Right cardiac atrium (tissue), 5 donors: ENCODE measurements around the gene OVCH1. TPM values are rescaled to one million over a fixed set of nuclear protein-coding genes. Genes with fewer than 3 reads are reported as not detected.
"Not testable (repeated sequence)": the region's sequence is repeated elsewhere in the genome, so short reads cannot be mapped to it uniquely, and the experiment has no call there.

ENCODE experiments used
- ATAC-seq, 2 donors: fragments of 200-7000 bp; cut with Tn5 transposase; one replicate each; pipeline versions ENCODE4 v1.8.0 to v1.9.1; 2020; ENCODE audit warnings: moderate library complexity in 2 of 2, mild to moderate bottlenecking in 1 of 2
- DNase-seq, 3 donors: peaks; one replicate each; pipeline ENCODE4 v3.0.0-alpha.2; 2020
- H3K27ac ChIP-seq: one replicate; pipeline ENCODE4 v1.5.1; 2013; ENCODE audit warnings: mild to moderate bottlenecking, low read length, control low read depth, moderate library complexity
- H3K27me3 ChIP-seq: one replicate; pipeline ENCODE4 v1.6.1; 2013; ENCODE audit not compliant: control insufficient read depth, insufficient read depth
- H3K4me1 ChIP-seq: one replicate; pipeline ENCODE4 v1.6.1; 2013; ENCODE audit warnings: low read length; ENCODE audit not compliant: control insufficient read depth, insufficient read depth
- H3K4me3 ChIP-seq: one replicate; pipeline ENCODE4 v1.5.1; 2013; ENCODE audit warnings: low read length, control low read depth
- H3K9me3 ChIP-seq: one replicate; pipeline ENCODE4 v1.6.1; 2013; ENCODE audit warnings: low read length; ENCODE audit not compliant: control insufficient read depth
- WGBS: extraction: QIAGEN DNeasy Blood & Tissue Kit; methylation state at CpG from one replicate; pipeline ENCODE4 v1.1.7; 2013; 5-methylcytosine and 5-hydroxymethylcytosine counted together
- intact Hi-C, 4 donors: fragments of 100-400 bp; cut with DNase I; formaldehyde crosslinking; loops; one replicate each; pipeline versions ENCODE4 v1.11.0 to v1.14.0; 2022 to 2023
- polyA plus RNA-seq: library from polyadenylated mRNA; stranded (reverse); fragments of 200-250 nt; gene quantifications from one replicate; pipeline ENCODE4 v1.2.3, GENCODE V29; 2013
- total RNA-seq, 4 donors: library from RNA; stranded (reverse); fragmentation: NEBNext Ultra II Directional; extraction: Animal tissue kit (Norgen Biotek cat#: 25700); gene quantifications; one replicate each; pipeline ENCODE4 v1.2.1, GENCODE V29; 2021
- donor health status: healthy with polysubstance abuse.
- donor health status: DM: no; HTN: yes; CAD: no.
- donor health status: DM: no; HTN: no; CAD: no.
- donor health status: DM: no; HTN: yes; CAD: no; lungs with severe emphysema.
- donor health status: DM: yes; HTN: yes; CAD: no.

Gene OVCH1
- total and polyA plus RNA-seq, 5 donors, result 0.07 to 0.20 (median 0.11) TPM

DNA sequence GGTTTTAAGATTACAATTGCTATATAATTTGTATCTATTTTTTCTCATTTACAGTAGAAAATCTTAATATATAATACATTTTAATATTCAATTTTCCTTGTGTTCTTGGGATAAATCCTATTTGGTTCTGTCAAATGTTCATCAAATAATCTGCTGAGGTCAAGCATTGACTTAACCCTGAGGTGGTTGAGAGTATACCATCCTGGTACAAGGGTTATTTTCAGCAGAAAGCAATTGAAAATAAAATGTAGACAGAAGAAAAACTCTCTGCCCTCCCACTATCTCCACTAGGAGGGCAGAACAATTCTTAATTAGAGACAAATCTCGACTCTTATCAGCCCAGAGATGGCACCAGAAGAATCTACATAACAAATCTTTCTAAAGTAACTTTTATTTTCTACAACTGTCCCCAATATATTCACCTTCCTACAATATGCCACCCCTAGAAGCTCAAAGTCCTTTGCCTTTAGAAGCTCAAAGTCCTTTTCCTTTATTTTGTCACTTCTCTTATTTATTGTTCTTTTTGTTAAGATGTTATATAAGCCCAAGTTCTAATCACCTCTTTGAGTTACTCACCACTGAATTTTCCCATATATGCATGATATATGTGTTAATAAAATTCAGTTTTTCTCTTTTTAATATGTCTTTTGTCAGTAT is 58.6 kb downstream of the OVCH1 start:
- no peak for ATAC-seq
- no peak for DNase-seq
- no peak overlapping the region for H3K4me3 ChIP-seq

GRCh38 chr12:29437575-29437974 is 59.9 kb downstream of the OVCH1 start:
- DNase-seq (no peak), ATAC-seq (no peak)
- Histone ChIP-seq H3K4me3 (no peak overlapping the region), H3K9me3 (no peaks in the 10 kb centered on the region), H3K4me1 (no peaks in the 10 kb centered on the region), H3K27me3 (no peaks in the 10 kb centered on the region), H3K27ac (no peak overlapping the region)
- intact Hi-C loops, result no loop called here

More for the DNA sequence above, 58.6 kb downstream of the OVCH1 start:
- no peak overlapping the region for H3K27ac ChIP-seq
- 56% methylated on average over 1 of the region's 1 CpG for WGBS
- intact Hi-C loops, result no loop called here
- no peaks in the 10 kb centered on the region for H3K9me3 ChIP-seq
- H3K27me3 ChIP-seq, result no peaks in the 10 kb centered on the region
- H3K4me1 ChIP-seq, result no peaks in the 10 kb centered on the region

DNA sequence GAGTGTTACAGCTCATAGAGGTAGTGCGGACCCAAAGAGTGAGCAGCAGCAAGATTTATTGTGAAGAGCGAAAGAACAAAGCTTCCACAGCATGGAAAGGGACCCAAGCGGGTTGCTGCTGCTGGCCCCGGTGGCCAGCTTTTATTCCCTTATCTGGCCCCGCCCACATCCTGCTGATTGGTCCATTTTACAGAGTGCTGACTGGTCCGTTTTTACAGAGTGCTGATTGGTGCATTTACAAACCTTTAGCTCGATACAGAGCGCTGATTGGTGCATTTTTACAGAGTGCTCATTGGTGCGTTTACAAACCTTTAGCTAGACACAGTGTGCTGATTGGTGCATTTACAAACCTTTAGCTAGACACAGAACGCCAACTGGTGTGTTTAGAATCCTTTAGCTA is 60.7 kb downstream of the OVCH1 start:
- WGBS, result 89% methylated on average over 10 of the region's 10 CpGs
- not testable (repeated sequence) for DNase-seq, ATAC-seq

GRCh38 chr12:29431513-29431912 is 66.0 kb downstream of the OVCH1 start:
- Histone ChIP-seq H3K4me3 (no peak overlapping the region), H3K27me3 (no peaks in the 10 kb centered on the region), H3K9me3 (no peaks in the 10 kb centered on the region), H3K4me1 (peaks cover 2% of the 10 kb centered on the region), H3K27ac (no peak overlapping the region)
- 76% methylated on average over 3 of the region's 3 CpGs for WGBS
- no peak for ATAC-seq
- DNase-seq, result no peak
- intact Hi-C loops, result no loop called here

More for the DNA sequence above, 60.7 kb downstream of the OVCH1 start:
- H3K27me3 ChIP-seq, H3K4me1 ChIP-seq, H3K4me3 ChIP-seq, H3K27ac ChIP-seq, H3K9me3 ChIP-seq, intact Hi-C loops: not testable (repeated sequence)

- DNase-seq, result no peak
- intact Hi-C loops, result no loop called here
- Histone ChIP-seq H3K4me3 (no peak overlapping the region), H3K4me1 (peaks cover 2% of the 10 kb centered on the region), H3K27me3 (no peaks in the 10 kb centered on the region), H3K9me3 (no peaks in the 10 kb centered on the region), H3K27ac (no peak overlapping the region)
- 74% methylated on average over 2 of the region's 2 CpGs for WGBS
- ATAC-seq, result no peak
Measured at GRCh38 chr12:29430716-29431044, 66.8 kb downstream of the OVCH1 start.

GRCh38 chr12:29429999-29430715 is 67.3 kb downstream of the OVCH1 start:
- Histone ChIP-seq H3K27ac (no peak overlapping the region), H3K27me3 (no peaks in the 10 kb centered on the region), H3K9me3 (no peaks in the 10 kb centered on the region), H3K4me1 (peaks cover 2% of the 10 kb centered on the region), H3K4me3 (no peak overlapping the region)
- intact Hi-C loops, result no loop called here
- DNase-seq, result peak in 2 of 3 donors; percentile 34 to 43
- ATAC-seq, result no peak
- WGBS, result 69% methylated on average over 3 of the region's 3 CpGs

DNA sequence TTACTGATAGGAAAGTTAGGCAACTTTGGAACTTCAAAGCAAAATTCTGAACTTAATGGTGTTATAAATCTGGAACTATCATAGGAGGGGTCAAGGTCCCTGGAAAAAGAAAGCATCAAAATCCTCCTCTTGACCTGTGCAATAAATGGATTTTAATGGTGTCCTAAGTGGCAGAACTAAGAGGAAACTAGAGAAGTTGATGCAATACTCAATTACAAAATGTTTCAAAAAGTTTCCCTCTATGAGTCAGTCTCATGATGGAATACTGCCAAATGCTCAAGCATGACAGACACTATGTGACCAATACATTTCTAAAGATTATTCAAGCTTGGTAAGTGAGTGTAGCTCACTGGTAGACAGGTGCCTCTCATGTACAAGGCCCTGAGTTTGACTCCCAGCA is 68.9 kb downstream of the OVCH1 start:
- intact Hi-C loops, result no loop called here
- Histone ChIP-seq H3K4me1 (peaks cover 2% of the 10 kb centered on the region), H3K4me3 (no peak overlapping the region), H3K9me3 (no peaks in the 10 kb centered on the region), H3K27me3 (no peaks in the 10 kb centered on the region), H3K27ac (no peak overlapping the region)
- no peak for DNase-seq
- ATAC-seq, result peak; percentile 51 to 63

GRCh38 chr12:29427964-29428363 is 69.5 kb downstream of the OVCH1 start:
- no peaks in the 10 kb centered on the region for H3K9me3 ChIP-seq
- H3K4me3 ChIP-seq, result no peak overlapping the region
- WGBS, result 31% methylated on average over 4 of the region's 4 CpGs
- intact Hi-C loops, result no loop called here
- DNase-seq (peak in 1 of 3 donors; percentile 21), ATAC-seq (peak; percentile 47 to 69)
- H3K27me3 ChIP-seq, result no peaks in the 10 kb centered on the region
- H3K27ac ChIP-seq, result no peak overlapping the region
- H3K4me1 ChIP-seq, result peaks cover 2% of the 10 kb centered on the region

GRCh38 chr12:29426498-29426897 is 71.0 kb downstream of the OVCH1 start:
- ATAC-seq (no peak), DNase-seq (no peak)
- WGBS, result 88% methylated on average over 2 of the region's 2 CpGs
- no peak overlapping the region for H3K4me3 ChIP-seq
- peaks cover 2% of the 10 kb centered on the region for H3K4me1 ChIP-seq
- no peaks in the 10 kb centered on the region for H3K27me3 ChIP-seq
- intact Hi-C loops, result no loop called here
- no peak overlapping the region for H3K27ac ChIP-seq
- H3K9me3 ChIP-seq, result no peaks in the 10 kb centered on the region

GRCh38 chr12:29425722-29426121 is 71.8 kb downstream of the OVCH1 start:
- DNase-seq, result no peak

GRCh38 chr12:29416748-29417147 is 80.7 kb downstream of the OVCH1 start:
- H3K27me3 ChIP-seq, result no peaks in the 10 kb centered on the region
- no peak overlapping the region for H3K27ac ChIP-seq
- ATAC-seq (no peak), DNase-seq (no peak)
- H3K4me1 ChIP-seq, result no peaks in the 10 kb centered on the region
- no peaks in the 10 kb centered on the region for H3K9me3 ChIP-seq
- intact Hi-C loops, result no loop called here
- no peak overlapping the region for H3K4me3 ChIP-seq

More at GRCh38 chr12:29425722-29426121, 71.8 kb downstream of the OVCH1 start:
- peak in 1 of 2 donors; percentile 75 for ATAC-seq
- Histone ChIP-seq H3K4me1 (peaks cover 2% of the 10 kb centered on the region), H3K27ac (no peak overlapping the region), H3K4me3 (no peak overlapping the region), H3K27me3 (no peaks in the 10 kb centered on the region), H3K9me3 (no peaks in the 10 kb centered on the region)
- 49% methylated on average over 2 of the region's 2 CpGs for WGBS
- intact Hi-C loops, result no loop called here
